GM23248 (cell line): ENCODE results near the gene NR1D2. TPM values are rescaled to one million over a fixed set of nuclear protein-coding genes. Genes with fewer than 3 reads are reported as not detected.

Source experiments
- DNase-seq: peaks from one replicate; pipeline ENCODE4 v3.0.0-alpha.2; 2015
- H2AFZ ChIP-seq: fragments of 200-600 bp; sonication (generic); 2 replicates; pipeline ENCODE4 v1.6.1; 2016; ENCODE audit warnings: antibody characterized with exemption
- H3F3A ChIP-seq: fragments of 200-600 bp; sonication (generic); 2 replicates; pipeline ENCODE4 v1.6.1; 2016; ENCODE audit warnings: mild to moderate bottlenecking, antibody characterized with exemption, mixed run types; ENCODE audit not compliant: insufficient read depth
- H3K27ac ChIP-seq: fragments of 200-600 bp; sonication (generic); 2 replicates; pipeline ENCODE4 v1.5.1; 2016; ENCODE audit warnings: mild to moderate bottlenecking
- H3K27me3 ChIP-seq: fragments of 200-600 bp; sonication (generic); replicated peaks from 2 replicates; pipeline ENCODE4 v1.6.1; 2016; ENCODE audit warnings: mild to moderate bottlenecking; ENCODE audit not compliant: insufficient read depth
- H3K36me3 ChIP-seq: fragments of 200-600 bp; sonication (generic); 2 replicates; pipeline ENCODE4 v1.6.1; 2016; ENCODE audit warnings: low read depth, mild to moderate bottlenecking
- H3K4me1 ChIP-seq: fragments of 200-600 bp; sonication (generic); 2 replicates; pipeline ENCODE4 v1.6.1; 2016; ENCODE audit warnings: mild to moderate bottlenecking; ENCODE audit not compliant: insufficient read depth
- H3K4me2 ChIP-seq: fragments of 200-600 bp; sonication (generic); one replicate; pipeline ENCODE4 v1.6.1; 2016; ENCODE audit warnings: mild to moderate bottlenecking; ENCODE audit not compliant: unreplicated experiment
- H3K4me3 ChIP-seq: fragments of 200-600 bp; sonication (generic); 2 replicates; pipeline ENCODE4 v1.5.1; 2016; ENCODE audit warnings: mild to moderate bottlenecking
- H3K79me2 ChIP-seq: fragments of 200-600 bp; sonication (generic); 2 replicates; pipeline ENCODE4 v1.6.1; 2016; ENCODE audit warnings: mild to moderate bottlenecking; ENCODE audit not compliant: insufficient read depth
- H3K9ac ChIP-seq: fragments of 200-600 bp; sonication (generic); 2 replicates; pipeline ENCODE4 v1.6.1; 2016; ENCODE audit warnings: mild to moderate bottlenecking
- H3K9me2 ChIP-seq: fragments of 200-600 bp; sonication (generic); 2 replicates; pipeline ENCODE4 v1.6.1; 2016; ENCODE audit warnings: mixed run types, mild to moderate bottlenecking, moderate library complexity; ENCODE audit not compliant: insufficient read depth
- H3K9me3 ChIP-seq: fragments of 200-600 bp; sonication (generic); one replicate; pipeline ENCODE4 v1.6.1; 2017; ENCODE audit warnings: low read depth
- H4K20me1 ChIP-seq: fragments of 200-600 bp; sonication (generic); 2 replicates; pipeline ENCODE4 v1.6.0; 2016; ENCODE audit not compliant: insufficient read depth
- EZH2 ChIP-seq: fragments of 200-600 bp; sonication (generic); IDR thresholded peaks from 2 replicates; pipeline ENCODE4 v1.6.1; 2018; ENCODE audit warnings: antibody characterized with exemption, mild to moderate bottlenecking; ENCODE audit not compliant: insufficient read depth, poor library complexity, severe bottlenecking
- EZH2phosphoT487 ChIP-seq: fragments of 200-600 bp; sonication (generic); IDR thresholded peaks from 2 replicates; pipeline ENCODE4 v1.6.1; 2018; ENCODE audit warnings: antibody characterized with exemption, moderate library complexity, mild to moderate bottlenecking, low read depth; ENCODE audit not compliant: insufficient read depth
- WGBS, 2 experiments: methylation state at CpG; one replicate each; pipeline ENCODE4 v1.1.6; 2015 to 2017; ENCODE audit warnings: low lambda C conversion rate in 2 of 2, low coverage in 1 of 2; ENCODE audit errors: missing lambda C conversion rate in 2 of 2; 5-methylcytosine and 5-hydroxymethylcytosine counted together
- in situ Hi-C: fragments of 300-500 bp; cut with MboI; formaldehyde crosslinking; loops from 2 replicates; pipeline ENCODE4 v1.15.0; 2020
- polyA plus RNA-seq: library from polyadenylated mRNA; unstranded; fragments of >200 nt; fragmentation: Nextera tagmentation; extraction: Ambion mirVana; gene quantifications from 2 replicates; pipeline ENCODE4 v1.2.1, GENCODE V29; 2016
- total RNA-seq: library from RNA; depleted of rRNA; stranded (reverse); fragments of >200 nt; shearing (Covaris generic); gene quantifications from 2 replicates; pipeline ENCODE4 v1.2.3, GENCODE V29; 2014

The NR1D2 gene
- total and polyA plus RNA-seq, 2 experiments from 2014 or later, result 7.8 to 13.0 TPM

DNA sequence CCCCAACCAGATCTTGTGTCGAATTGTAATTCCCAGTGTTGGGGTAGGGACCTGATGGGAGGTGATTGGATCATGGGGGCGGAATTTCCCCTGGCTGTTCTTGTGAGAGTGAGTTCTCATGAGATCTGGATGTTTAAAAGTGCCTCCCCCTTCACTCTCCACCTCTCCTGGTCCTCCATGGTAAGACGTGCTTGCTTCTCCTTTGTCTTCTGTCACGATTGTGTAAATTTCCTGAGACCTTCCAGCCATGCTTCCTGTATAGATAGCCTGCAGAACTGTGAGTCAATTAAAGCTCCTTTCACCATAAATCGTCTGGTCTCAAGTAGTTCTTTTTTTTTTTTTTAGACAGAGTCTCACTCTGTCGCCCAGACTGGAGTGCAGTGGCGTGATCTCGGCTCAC is 42.3 kb downstream of the NR1D2 start:
- H4K20me1 ChIP-seq, result no peaks in the 10 kb centered on the region
- TF ChIP-seq EZH2, result no peak
- TF ChIP-seq EZH2phosphoT487, result no peak
- H3K27ac ChIP-seq, result no peak overlapping the region
- H3K4me1 ChIP-seq, result peaks cover 7% of the 10 kb centered on the region
- H3K27me3 ChIP-seq, result no peaks in the 10 kb centered on the region
- H3K79me2 ChIP-seq, result no peaks in the 10 kb centered on the region
- no peak overlapping the region for H2AFZ ChIP-seq
- no peaks in the 10 kb centered on the region for H3K9me2 ChIP-seq
- H3K4me2 ChIP-seq, result no peak overlapping the region
- WGBS, 2 experiments, result 79 to 81% methylated on average over 8 of the region's 8 CpGs
- DNase-seq, result no peak
- no peak overlapping the region for H3K9ac ChIP-seq
- no peak overlapping the region for H3K4me3 ChIP-seq
- H3F3A ChIP-seq, result peaks cover 12% of the 10 kb centered on the region; the same call in 1 of the 2 replicates
- H3K36me3 ChIP-seq, result no peaks in the 10 kb centered on the region
- no peaks in the 10 kb centered on the region for H3K9me3 ChIP-seq
- in situ Hi-C loops, result no loop called here

DNA sequence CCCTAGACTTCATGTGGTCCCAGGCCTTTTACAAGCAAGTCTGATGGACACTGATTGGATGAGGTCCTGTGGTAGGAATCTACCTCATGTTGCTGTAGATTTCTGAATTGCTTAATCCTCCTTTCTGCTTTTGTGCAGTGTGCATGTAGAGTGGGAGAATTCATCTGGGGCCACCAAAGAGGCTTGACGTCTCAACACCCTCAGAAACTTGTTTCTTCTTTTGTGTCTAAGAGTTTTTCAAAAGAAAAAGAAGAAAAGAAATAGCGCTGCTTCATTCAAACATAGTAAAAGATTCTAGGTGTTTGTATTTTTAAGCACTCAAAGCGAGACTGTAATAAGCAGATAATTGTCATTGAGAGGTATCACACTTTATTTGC is 46.2 kb downstream of the NR1D2 start:
- Histone ChIP-seq H3K9me3 (no peaks in the 10 kb centered on the region), H3K36me3 (no peaks in the 10 kb centered on the region), H3K79me2 (no peaks in the 10 kb centered on the region), H3F3A (peaks cover 28% of the 10 kb centered on the region), H4K20me1 (no peaks in the 10 kb centered on the region), H3K9me2 (no peaks in the 10 kb centered on the region), H3K27me3 (no peaks in the 10 kb centered on the region), H2AFZ (no peak overlapping the region), H3K4me1 (peaks cover 12% of the 10 kb centered on the region), H3K27ac (no peak overlapping the region), H3K4me3 (no peak overlapping the region), H3K4me2 (no peak overlapping the region), H3K9ac (no peak overlapping the region)
- in situ Hi-C loops, result no loop called here
- 83 to 89% methylated on average over 3 of the region's 3 CpGs for WGBS, 2 experiments
- DNase-seq, result no peak
- TF ChIP-seq EZH2phosphoT487, result no peak
- TF ChIP-seq EZH2, result no peak

DNA sequence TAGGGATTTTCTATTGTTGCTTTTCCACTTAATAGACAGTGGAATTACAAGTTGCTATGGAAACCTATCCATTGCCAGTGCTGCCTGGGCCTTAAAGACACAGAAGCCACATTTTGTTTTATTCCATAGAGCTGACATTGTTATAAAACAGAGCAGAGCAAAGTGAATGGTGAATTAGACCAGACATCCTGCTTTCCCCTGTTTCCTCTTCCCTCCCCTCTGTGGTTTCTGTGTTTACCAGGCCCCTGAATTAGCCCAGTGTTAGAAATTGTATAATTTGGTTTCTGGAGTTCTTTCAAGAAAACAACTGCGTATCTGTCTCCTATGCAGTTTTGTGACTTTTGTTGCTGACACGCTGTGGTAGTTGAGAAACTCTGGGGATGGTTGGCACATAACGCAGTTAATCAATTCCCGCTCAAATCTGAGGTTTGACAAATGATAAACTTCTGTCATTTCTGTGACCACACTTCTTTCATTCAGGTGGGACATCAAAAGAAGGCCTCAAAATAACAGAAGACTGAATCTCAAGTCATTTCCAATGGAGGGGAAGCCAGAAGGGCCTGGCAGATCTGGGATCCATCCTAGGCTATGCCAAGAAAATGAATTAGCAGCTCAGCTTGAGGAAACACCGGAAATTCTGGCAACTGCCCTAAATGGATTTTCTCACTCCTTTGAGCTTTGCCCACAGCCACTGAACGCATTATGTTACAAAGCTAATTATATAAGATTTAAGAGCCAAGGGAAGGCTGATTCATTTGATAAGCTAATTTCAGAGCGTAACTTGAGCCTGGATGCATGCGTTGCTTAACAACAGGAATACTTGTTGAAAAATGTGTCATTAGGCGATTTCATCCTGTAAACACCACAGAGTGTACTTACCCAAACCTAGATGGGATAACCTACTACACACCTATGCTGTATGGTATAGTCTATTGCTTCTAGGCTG is 46.9 kb downstream of the NR1D2 start:
- in situ Hi-C loops, result no loop called here
- DNase-seq, result peak; percentile 74

DNA sequence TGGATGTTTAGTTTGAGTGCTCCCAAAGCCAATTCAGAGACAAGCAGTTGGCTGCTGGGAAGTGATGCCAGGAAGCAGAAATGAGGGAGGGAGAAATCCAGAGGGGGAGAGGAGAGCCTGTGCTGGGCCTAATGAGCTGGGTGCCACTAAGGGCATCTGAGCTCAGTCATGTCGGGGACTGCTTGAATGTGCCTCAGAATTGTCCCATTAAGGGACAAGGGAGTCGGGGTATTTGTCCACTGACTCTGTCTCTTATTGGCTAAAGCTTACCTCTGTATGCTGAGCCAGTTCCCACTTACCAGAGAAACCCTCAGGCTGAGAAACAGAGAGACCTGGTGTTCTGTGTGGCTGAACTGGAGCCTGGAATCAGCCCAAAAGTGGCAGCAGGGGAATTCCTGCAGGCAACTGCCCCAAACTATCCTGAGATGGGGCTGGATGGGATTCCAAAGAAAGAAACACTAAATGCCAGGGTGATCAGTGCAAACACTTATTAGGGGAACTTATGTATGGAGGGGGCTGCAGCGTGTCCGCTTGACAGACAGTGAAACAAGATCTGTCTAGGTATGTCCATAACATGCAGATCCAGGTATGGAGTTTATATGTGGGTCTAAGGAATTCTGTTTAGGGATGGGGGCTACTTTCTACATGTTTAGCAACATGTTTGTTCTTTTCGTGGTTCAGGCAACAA is 48.6 kb downstream of the NR1D2 start:
- Histone ChIP-seq H3K4me1 (peaks cover 17% of the 10 kb centered on the region), H3K36me3 (no peaks in the 10 kb centered on the region), H3F3A (peaks cover 32% of the 10 kb centered on the region), H3K27ac (no peak overlapping the region), H2AFZ (no peak overlapping the region), H3K9me2 (no peaks in the 10 kb centered on the region), H4K20me1 (no peaks in the 10 kb centered on the region), H3K4me2 (no peak overlapping the region), H3K79me2 (no peaks in the 10 kb centered on the region), H3K9ac (no peak overlapping the region), H3K4me3 (no peak overlapping the region), H3K9me3 (no peaks in the 10 kb centered on the region), H3K27me3 (no peaks in the 10 kb centered on the region)
- no peak for DNase-seq
- no peak for TF ChIP-seq EZH2phosphoT487
- 82 to 85% methylated on average over 5 of the region's 5 CpGs for WGBS, 2 experiments
- in situ Hi-C loops, result no loop called here

More for the DNA sequence above, 46.9 kb downstream of the NR1D2 start:
- TF ChIP-seq EZH2phosphoT487, result no peak
- TF ChIP-seq EZH2, result no peak
- H3K9me3 ChIP-seq, result no peaks in the 10 kb centered on the region
- peaks cover 17% of the 10 kb centered on the region for H3K4me1 ChIP-seq
- H3K9ac ChIP-seq, result no peak overlapping the region
- no peak overlapping the region for H3K4me2 ChIP-seq
- no peaks in the 10 kb centered on the region for H4K20me1 ChIP-seq
- H3K27ac ChIP-seq, result no peak overlapping the region; the same call in 1 of the 2 replicates
- no peaks in the 10 kb centered on the region for H3K79me2 ChIP-seq
- H3F3A ChIP-seq, result peaks cover 32% of the 10 kb centered on the region
- no peaks in the 10 kb centered on the region for H3K36me3 ChIP-seq
- H3K27me3 ChIP-seq, result no peaks in the 10 kb centered on the region
- 26 to 30% methylated on average over 9 of the region's 9 CpGs for WGBS, 2 experiments
- no peak overlapping the region for H3K4me3 ChIP-seq
- H2AFZ ChIP-seq, result no peak overlapping the region
- H3K9me2 ChIP-seq, result no peaks in the 10 kb centered on the region
